Keratinocyte (primary cell): ENCODE data around the gene FHOD1. TPM values are rescaled to one million over a fixed set of nuclear protein-coding genes. Genes with fewer than 3 reads are reported as not detected.

ENCODE experiments used
- DNase-seq: peaks from one replicate; pipeline ENCODE4 v3.0.0-alpha.2; 2011; ENCODE audit warnings: low read depth, missing footprints, low spot score
- FAIRE-seq: peaks from 2 replicates; lab custom pipeline; 2011; peaks lifted over from hg19 to GRCh38; lab: Jason Lieb, UNC
- H2AFZ ChIP-seq: 2 replicates; pipeline ENCODE4 v1.6.0; 2012; ENCODE audit warnings: low read length, control low read depth, inconsistent platforms; ENCODE audit not compliant: control insufficient read depth
- H3K27ac ChIP-seq: 2 replicates; pipeline ENCODE4 v1.5.1; 2011; ENCODE audit warnings: low read length; ENCODE audit not compliant: control insufficient read depth, insufficient read depth
- H3K27me3 ChIP-seq: 3 replicates; pipeline ENCODE4 v1.6.0; 2011; ENCODE audit warnings: low read length; ENCODE audit not compliant: control insufficient read depth, insufficient read depth; ENCODE audit errors: extremely low read depth
- H3K36me3 ChIP-seq, 2 experiments: 2 replicates in 1 of 2; 3 replicates in 1 of 2; pipeline ENCODE4 v1.5.1; 2011; ENCODE audit warnings: low read length in 2 of 2, mild to moderate bottlenecking in 1 of 2; ENCODE audit not compliant: control insufficient read depth in 2 of 2, insufficient read depth in 2 of 2; ENCODE audit errors: extremely low read depth in 1 of 2
- H3K4me1 ChIP-seq: 3 replicates; pipeline ENCODE4 v1.5.1; 2011; ENCODE audit warnings: low read length; ENCODE audit not compliant: control insufficient read depth, insufficient read depth; ENCODE audit errors: extremely low read depth
- H3K4me2 ChIP-seq: 3 replicates; pipeline ENCODE4 v1.6.0; 2011; ENCODE audit warnings: low read depth, low read length; ENCODE audit not compliant: control insufficient read depth, insufficient read depth; ENCODE audit errors: extremely low read depth
- H3K4me3 ChIP-seq, 3 experiments: fragments of 200-600 bp in 1 of 3; sonication (generic) in 1 of 3; 2 replicates in 2 of 3; 3 replicates in 1 of 3; pipeline ENCODE4 v1.5.1; 2011 to 2016; ENCODE audit warnings: low read length in 3 of 3, mild to moderate bottlenecking in 3 of 3, control low read depth in 2 of 3, inconsistent platforms in 1 of 3, low read depth in 1 of 3, mixed read lengths in 1 of 3, mixed run types in 1 of 3, moderate library complexity in 1 of 3; ENCODE audit not compliant: control insufficient read depth in 2 of 3, insufficient read depth in 2 of 3; ENCODE audit errors: extremely low read depth in 1 of 3
- H3K79me2 ChIP-seq: 2 replicates; pipeline ENCODE4 v1.6.0; 2012; ENCODE audit warnings: low read length; ENCODE audit not compliant: control insufficient read depth, insufficient read depth
- H3K9ac ChIP-seq: 3 replicates; pipeline ENCODE4 v1.6.0; 2011; ENCODE audit warnings: low read length; ENCODE audit not compliant: control insufficient read depth, insufficient read depth; ENCODE audit errors: extremely low read depth
- H3K9me1 ChIP-seq: 3 replicates; pipeline ENCODE4 v1.6.0; 2011; ENCODE audit warnings: low read length; ENCODE audit not compliant: control insufficient read depth, insufficient read depth; ENCODE audit errors: extremely low read depth
- H3K9me3 ChIP-seq: 2 replicates; pipeline ENCODE4 v1.5.1; 2012; ENCODE audit warnings: low read depth, low read length; ENCODE audit not compliant: control insufficient read depth
- H4K20me1 ChIP-seq: 3 replicates; pipeline ENCODE4 v1.6.0; 2011; ENCODE audit warnings: low read length; ENCODE audit not compliant: control insufficient read depth, insufficient read depth; ENCODE audit errors: extremely low read depth
- EZH2 ChIP-seq: IDR thresholded peaks from one replicate; pipeline ENCODE4 v1.6.1; 2012; ENCODE audit warnings: inconsistent platforms, mild to moderate bottlenecking, low read length, moderate library complexity
- dilution Hi-C: fragments of 300-500 bp; cut with MboI; formaldehyde crosslinking; loops from one replicate; pipeline ENCODE4 v1.7.0; 2020; ENCODE audit warnings: low sequenced_read_pairs; ENCODE audit not compliant: extremely low pct_ligation_motif_present
- polyA plus RNA-seq, 5 experiments: library from polyadenylated mRNA; depleted of rRNA in 3 of 5; stranded (reverse) in 3 of 5; stranded (forward) in 1 of 5; unstranded in 1 of 5; fragments of >200 nt; gene quantifications; 1 replicate in 1 of 5; 2 replicates in 3 of 5; 3 replicates in 1 of 5; pipeline versions ENCODE4 v1.2.1 to v1.2.3, GENCODE V29; 2011 to 2012; ENCODE audit warnings: missing spikeins in 2 of 5, low read depth in 1 of 5, low replicate concordance in 1 of 5
- TF ChIP-seq, protein P1 (sequence below), 3 experiments: IDR thresholded peaks in 1 of 3; conservative IDR thresholded peaks in 1 of 3; optimal IDR thresholded peaks in 1 of 3; 2 replicates in 2 of 3; 3 replicates in 1 of 3; pipeline versions ENCODE3 to v1.5.1; 2011; ENCODE audit warnings: low read length in 3 of 3, mild to moderate bottlenecking in 3 of 3, moderate library complexity in 2 of 3, control low read depth in 1 of 3, inconsistent platforms in 1 of 3; ENCODE audit not compliant: insufficient read depth in 2 of 3; ENCODE audit errors: extremely low read depth in 1 of 3

FHOD1 gene
- polyA plus RNA-seq, 1 donor (not counting 4 experiments of a cell fraction or from before 2014, with no cell fraction given) = 29.4 TPM

DNA sequence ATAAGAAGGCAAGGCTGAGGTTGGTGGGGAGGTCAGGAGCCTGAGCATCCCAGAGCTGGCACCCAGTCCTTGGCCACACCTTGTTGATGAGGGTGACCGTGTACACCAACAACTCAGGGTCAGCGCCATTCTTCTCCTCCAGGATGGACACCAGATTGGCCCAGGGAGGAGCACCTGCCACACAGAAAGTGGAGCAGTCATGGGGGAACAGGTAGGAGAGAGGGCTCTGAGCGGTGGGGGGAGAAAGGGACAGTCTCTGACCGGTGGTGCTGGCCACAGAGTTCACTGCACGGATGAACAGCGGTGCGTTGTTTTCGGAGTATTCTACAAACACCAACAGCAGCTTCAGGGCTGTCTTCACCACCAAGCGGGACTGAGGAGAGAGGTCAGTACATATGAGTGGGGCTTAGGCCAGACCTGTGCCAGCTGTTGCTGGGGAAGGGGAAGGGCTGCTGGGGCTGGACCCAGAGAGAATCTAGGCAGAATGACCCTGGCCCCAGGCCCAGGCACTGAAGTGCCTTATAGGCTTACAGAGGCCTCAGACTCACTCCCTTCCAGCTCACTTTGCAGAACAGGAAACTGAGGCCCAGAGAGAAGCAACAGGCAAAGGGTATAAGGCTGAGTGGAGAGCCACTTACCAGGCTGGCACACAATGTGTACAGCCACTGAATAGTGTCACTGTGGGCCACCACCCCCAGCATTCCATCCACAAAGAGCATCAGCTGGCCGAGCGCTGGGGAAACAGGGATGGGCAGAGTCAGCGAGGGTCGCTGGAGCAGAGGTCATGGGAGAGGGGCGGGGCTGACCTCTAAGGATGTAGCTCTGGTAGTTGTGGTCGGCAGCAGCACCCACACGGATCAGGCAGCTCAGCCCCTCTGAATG lies 9.6 kb downstream of the FHOD1 start:
- no peak overlapping the region for H3K27ac ChIP-seq
- H3K9me3 ChIP-seq = no peaks in the 10 kb centered on the region
- peaks cover 2% of the 10 kb centered on the region for H3K9me1 ChIP-seq
- H4K20me1 ChIP-seq = no peaks in the 10 kb centered on the region
- dilution Hi-C loops = no loop called here
- peaks cover 23 to 29% of the 10 kb centered on the region in 2 experiments for H3K36me3 ChIP-seq
- peaks cover 14% of the 10 kb centered on the region for H3K79me2 ChIP-seq
- DNase-seq (no peak), FAIRE-seq (no peak)
- no peak for TF ChIP-seq EZH2
- peaks cover 35% of the 10 kb centered on the region for H3K4me1 ChIP-seq
- H3K27me3 ChIP-seq = no peaks in the 10 kb centered on the region
- H3K9ac ChIP-seq = no peak overlapping the region
- H3K4me2 ChIP-seq = no peak overlapping the region
- H2AFZ ChIP-seq = no peak overlapping the region
- no peak overlapping the region for H3K4me3 ChIP-seq

DNA sequence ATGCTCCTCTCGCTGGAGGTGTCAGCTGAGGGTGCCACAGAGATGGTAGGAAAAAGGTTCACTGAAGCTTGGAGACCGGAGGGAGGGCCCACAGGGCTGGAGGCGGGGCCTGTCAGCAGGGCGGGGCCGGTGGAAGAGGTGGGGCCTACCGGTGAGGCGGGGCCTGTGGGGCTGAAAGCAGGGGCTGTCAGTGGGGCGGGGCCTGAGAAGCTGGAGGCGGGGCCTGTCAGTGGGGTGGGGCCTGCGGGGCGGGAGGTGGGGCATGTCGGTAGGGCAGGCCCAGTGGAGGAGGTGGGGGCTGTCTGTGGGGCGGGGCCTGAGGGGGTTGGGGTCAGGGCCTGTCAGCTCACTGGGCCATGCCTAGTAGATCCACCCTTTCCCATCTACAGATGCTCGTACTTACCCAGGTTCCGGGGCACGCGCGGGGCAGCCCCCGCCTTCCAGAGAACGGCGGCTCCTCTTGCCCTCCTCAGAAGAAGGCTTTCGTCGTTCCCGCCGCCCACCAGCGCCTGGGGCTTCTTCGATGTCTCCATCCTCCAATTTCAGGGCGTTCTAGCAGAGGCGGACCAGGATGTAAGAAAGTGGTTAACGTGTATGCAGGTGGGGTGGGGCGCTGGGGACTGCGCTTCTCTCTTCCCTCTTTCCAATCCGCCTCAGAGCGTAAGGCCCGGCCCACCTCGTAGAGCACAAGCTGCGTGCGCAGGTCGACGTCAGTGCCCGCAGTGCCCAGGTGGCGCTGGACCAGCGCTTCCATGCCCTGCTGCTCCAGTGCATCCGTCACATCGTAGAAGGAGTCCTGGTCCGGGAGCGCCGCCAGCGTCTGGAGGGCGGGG lies 10.5 kb downstream of the FHOD1 start:
- FAIRE-seq = no peak
- Histone ChIP-seq H3K36me3 (peaks cover 29 to 31% of the 10 kb centered on the region in 2 experiments), H4K20me1 (no peaks in the 10 kb centered on the region), H3K27me3 (no peaks in the 10 kb centered on the region), H2AFZ (peak overlapping the region; percentile 29), H3K9ac (peak overlapping the region; percentile 46), H3K9me1 (no peaks in the 10 kb centered on the region), H3K4me2 (peak overlapping the region; percentile 79), H3K4me3 (peak overlapping the region; percentile 7 to 49 (median 47)), H3K9me3 (no peaks in the 10 kb centered on the region), H3K79me2 (peaks cover 10% of the 10 kb centered on the region), H3K27ac (peak overlapping the region; percentile 70), H3K4me1 (peaks cover 26% of the 10 kb centered on the region)
- TF ChIP-seq, protein P1, sequence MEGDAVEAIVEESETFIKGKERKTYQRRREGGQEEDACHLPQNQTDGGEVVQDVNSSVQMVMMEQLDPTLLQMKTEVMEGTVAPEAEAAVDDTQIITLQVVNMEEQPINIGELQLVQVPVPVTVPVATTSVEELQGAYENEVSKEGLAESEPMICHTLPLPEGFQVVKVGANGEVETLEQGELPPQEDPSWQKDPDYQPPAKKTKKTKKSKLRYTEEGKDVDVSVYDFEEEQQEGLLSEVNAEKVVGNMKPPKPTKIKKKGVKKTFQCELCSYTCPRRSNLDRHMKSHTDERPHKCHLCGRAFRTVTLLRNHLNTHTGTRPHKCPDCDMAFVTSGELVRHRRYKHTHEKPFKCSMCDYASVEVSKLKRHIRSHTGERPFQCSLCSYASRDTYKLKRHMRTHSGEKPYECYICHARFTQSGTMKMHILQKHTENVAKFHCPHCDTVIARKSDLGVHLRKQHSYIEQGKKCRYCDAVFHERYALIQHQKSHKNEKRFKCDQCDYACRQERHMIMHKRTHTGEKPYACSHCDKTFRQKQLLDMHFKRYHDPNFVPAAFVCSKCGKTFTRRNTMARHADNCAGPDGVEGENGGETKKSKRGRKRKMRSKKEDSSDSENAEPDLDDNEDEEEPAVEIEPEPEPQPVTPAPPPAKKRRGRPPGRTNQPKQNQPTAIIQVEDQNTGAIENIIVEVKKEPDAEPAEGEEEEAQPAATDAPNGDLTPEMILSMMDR (optimal IDR thresholded peaks at IDR 0.05 in 1 of 3, IDR thresholded peaks at IDR 0.05 in 1 of 3, conservative IDR thresholded peaks at IDR 0.05 in 1 of 3; ENCODE audit: extremely low read depth in 1 of 3, insufficient read depth in 2 of 3, low read length in 3 of 3) = peak in 1 of 3 experiments; percentile 17
- TF ChIP-seq EZH2 = no peak
- DNase-seq = no peak
- dilution Hi-C loops = no loop called here
